PC-9 (cell line): ENCODE measurements around the gene CPS1. TPM values are rescaled to one million over a fixed set of nuclear protein-coding genes. Genes with fewer than 3 reads are reported as not detected.

Source experiments
- BruUV-seq: library from RNA; stranded (reverse); fragments of 400-500 nt; replicated peaks from 2 replicates; lab custom pipeline; 2021; lab: Mats Ljungman, UMichigan
- CTCF ChIA-PET: fragments of 300-600 bp; sonication (Branson Sonifier 250); formaldehyde crosslinking; loops from one replicate; lab custom pipeline; 2022; ENCODE audit warnings: antibody characterized with exemption; lab: Charles Lee
- POLR2A ChIA-PET: fragments of 300-600 bp; sonication (Branson Sonifier 250); formaldehyde crosslinking; loops from one replicate; lab custom pipeline; 2022; ENCODE audit warnings: antibody characterized with exemption; ENCODE audit not compliant: unreplicated experiment; lab: Charles Lee
- DNase-seq, 2 experiments: peaks; one replicate each; pipeline versions ENCODE4 v3.0.0 to v3.0.0-alpha.2; 2015 to 2022; ENCODE audit warnings: mixed read lengths in 1 of 2
- H2AFZ ChIP-seq: fragments of 200-600 bp; sonication (generic); 2 replicates; pipeline ENCODE4 v1.8.1; 2017; ENCODE audit warnings: antibody characterized with exemption
- H3F3A ChIP-seq: fragments of 200-600 bp; sonication (generic); 2 replicates; pipeline ENCODE4 v1.8.1; 2017; ENCODE audit warnings: antibody characterized with exemption, mild to moderate bottlenecking, low read depth; ENCODE audit not compliant: insufficient read depth
- H3K27ac ChIP-seq: fragments of 200-600 bp; sonication (generic); 2 replicates; pipeline ENCODE4 v1.6.1; 2016; ENCODE audit warnings: mixed run types
- H3K27me3 ChIP-seq: fragments of 200-600 bp; sonication (generic); 2 replicates; pipeline ENCODE4 v1.6.1; 2016; ENCODE audit warnings: low read depth, mixed run types; ENCODE audit not compliant: insufficient read depth
- H3K36me3 ChIP-seq: fragments of 200-600 bp; sonication (generic); 2 replicates; pipeline ENCODE4 v1.6.1; 2016; ENCODE audit warnings: low read depth, mixed run types
- H3K4me1 ChIP-seq: fragments of 200-600 bp; sonication (generic); replicated peaks from 2 replicates; pipeline ENCODE4 v1.6.1; 2016; ENCODE audit warnings: mixed run types; ENCODE audit not compliant: insufficient read depth
- H3K4me2 ChIP-seq: fragments of 200-600 bp; sonication (generic); 2 replicates; pipeline ENCODE4 v1.6.1; 2017; ENCODE audit warnings: mixed run types
- H3K4me3 ChIP-seq: fragments of 200-600 bp; sonication (generic); 2 replicates; pipeline ENCODE4 v1.6.1; 2016; ENCODE audit warnings: mixed run types
- H3K79me2 ChIP-seq: fragments of 200-600 bp; sonication (generic); 2 replicates; pipeline ENCODE4 v1.6.1; 2017; ENCODE audit warnings: low read depth, mixed run types
- H3K9me2 ChIP-seq: fragments of 200-600 bp; sonication (generic); 2 replicates; pipeline ENCODE4 v1.8.1; 2017; ENCODE audit warnings: mild to moderate bottlenecking; ENCODE audit not compliant: insufficient read depth
- H3K9me3 ChIP-seq: fragments of 200-600 bp; sonication (generic); 2 replicates; pipeline ENCODE4 v1.8.1; 2016; ENCODE audit warnings: low read depth; ENCODE audit not compliant: insufficient read depth
- H4K20me1 ChIP-seq: fragments of 200-600 bp; sonication (generic); 2 replicates; pipeline ENCODE4 v1.8.1; 2017; ENCODE audit not compliant: insufficient read depth
- EZH2 ChIP-seq: fragments of 200-600 bp; sonication (generic); IDR thresholded peaks from 2 replicates; pipeline ENCODE4 v1.8.0; 2017; ENCODE audit warnings: antibody characterized with exemption, low read depth
- intact Hi-C: fragments of 100-400 bp; cut with micrococcal nuclease; formaldehyde crosslinking; loops from one replicate; pipeline ENCODE4 v1.10.0; 2022; ENCODE audit not compliant: unreplicated experiment
- total RNA-seq: library from RNA; stranded (reverse); gene quantifications from 2 replicates; pipeline ENCODE4 v1.2.3, GENCODE V29; 2021
- TF ChIP-seq, protein P1 (sequence below): fragments of 200-600 bp; sonication (generic); conservative IDR thresholded peaks from 2 replicates; pipeline ENCODE4 v1.6.1; 2017; ENCODE audit warnings: mixed run types, antibody characterized with exemption, mild to moderate bottlenecking, moderate library complexity

CPS1 gene
- total RNA-seq, 1 experiment from 2014 or later, result 27.5 TPM

DNA sequence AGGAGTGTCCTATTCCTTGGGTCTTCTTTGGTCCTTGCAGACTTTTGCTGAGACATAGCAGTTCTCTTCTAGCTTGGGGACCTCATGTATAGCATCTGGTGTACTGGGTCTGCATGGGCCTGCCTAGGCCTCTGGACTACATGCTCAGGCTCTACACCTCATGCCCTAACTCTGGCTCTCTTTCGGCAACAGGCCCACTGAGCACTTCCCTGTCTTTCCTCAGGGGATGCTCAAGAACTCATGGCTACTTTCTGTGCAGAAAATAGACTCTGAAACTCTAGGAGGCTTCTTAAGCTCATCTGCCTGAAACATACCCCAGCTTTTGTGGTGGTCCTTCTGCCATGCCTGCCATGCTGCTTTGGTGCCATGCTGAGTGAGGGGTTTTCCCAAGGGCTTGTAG, 21.5 kb upstream of the CPS1 start:
- Histone ChIP-seq H3K9me3 (no peaks in the 10 kb centered on the region), H3F3A (no peaks in the 10 kb centered on the region), H3K4me3 (no peak overlapping the region), H3K27me3 (no peaks in the 10 kb centered on the region), H3K4me2 (no peak overlapping the region), H3K4me1 (no peaks in the 10 kb centered on the region), H3K9me2 (no peaks in the 10 kb centered on the region), H3K27ac (no peak overlapping the region), H4K20me1 (no peaks in the 10 kb centered on the region), H2AFZ (no peak overlapping the region), H3K36me3 (no peaks in the 10 kb centered on the region), H3K79me2 (no peaks in the 10 kb centered on the region)
- TF ChIP-seq EZH2, result no peak
- TF ChIP-seq, protein P1, sequence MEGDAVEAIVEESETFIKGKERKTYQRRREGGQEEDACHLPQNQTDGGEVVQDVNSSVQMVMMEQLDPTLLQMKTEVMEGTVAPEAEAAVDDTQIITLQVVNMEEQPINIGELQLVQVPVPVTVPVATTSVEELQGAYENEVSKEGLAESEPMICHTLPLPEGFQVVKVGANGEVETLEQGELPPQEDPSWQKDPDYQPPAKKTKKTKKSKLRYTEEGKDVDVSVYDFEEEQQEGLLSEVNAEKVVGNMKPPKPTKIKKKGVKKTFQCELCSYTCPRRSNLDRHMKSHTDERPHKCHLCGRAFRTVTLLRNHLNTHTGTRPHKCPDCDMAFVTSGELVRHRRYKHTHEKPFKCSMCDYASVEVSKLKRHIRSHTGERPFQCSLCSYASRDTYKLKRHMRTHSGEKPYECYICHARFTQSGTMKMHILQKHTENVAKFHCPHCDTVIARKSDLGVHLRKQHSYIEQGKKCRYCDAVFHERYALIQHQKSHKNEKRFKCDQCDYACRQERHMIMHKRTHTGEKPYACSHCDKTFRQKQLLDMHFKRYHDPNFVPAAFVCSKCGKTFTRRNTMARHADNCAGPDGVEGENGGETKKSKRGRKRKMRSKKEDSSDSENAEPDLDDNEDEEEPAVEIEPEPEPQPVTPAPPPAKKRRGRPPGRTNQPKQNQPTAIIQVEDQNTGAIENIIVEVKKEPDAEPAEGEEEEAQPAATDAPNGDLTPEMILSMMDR, result no peak
- ChIA-PET POLR2A (no interaction called here), CTCF (no interaction called here)
- intact Hi-C loops, result no loop called here
- BruUV-seq, result no TSS peak
- DNase-seq, result no peak

DNA sequence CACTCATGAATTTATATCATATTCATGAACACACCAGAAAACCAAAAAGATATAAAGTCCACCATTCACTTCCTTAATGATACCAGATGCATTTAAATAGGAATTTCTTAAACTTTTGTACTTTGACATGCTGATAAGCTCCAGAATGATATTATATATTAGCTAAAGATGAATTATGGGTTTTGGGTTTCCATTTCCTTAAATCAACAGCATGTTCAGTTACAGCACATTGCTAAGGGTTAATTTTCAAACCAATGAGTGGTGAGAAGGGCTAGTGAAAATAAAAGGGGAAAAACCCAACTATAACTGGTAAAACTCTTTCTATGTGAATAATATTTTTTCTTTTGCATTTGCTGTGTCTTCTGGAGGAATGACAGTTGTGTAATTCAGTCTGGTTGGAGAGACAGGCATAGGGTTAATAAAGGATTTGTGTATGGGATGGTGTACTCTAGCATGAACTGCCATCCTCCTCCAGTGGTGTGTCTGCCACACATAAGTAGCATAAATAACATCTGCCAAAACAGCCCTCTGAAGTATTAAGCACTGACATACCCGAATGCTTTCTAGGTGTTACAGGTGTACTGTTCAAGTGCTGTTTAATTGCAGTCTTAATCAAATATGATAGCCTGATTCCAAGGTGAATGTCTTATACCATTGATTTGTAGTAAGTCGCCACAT, 19.3 kb upstream of the CPS1 start:
- CTCF ChIA-PET, result no interaction called here
- no TSS peak for BruUV-seq

GRCh38 chr2:210539035-210539434, 17.4 kb upstream of the CPS1 start:
- DNase-seq, result no peak
- Histone ChIP-seq H3K4me2 (no peak overlapping the region), H2AFZ (no peak overlapping the region), H3K27me3 (no peaks in the 10 kb centered on the region), H3K9me3 (no peaks in the 10 kb centered on the region), H3K36me3 (no peaks in the 10 kb centered on the region), H3K9me2 (no peaks in the 10 kb centered on the region), H3F3A (no peaks in the 10 kb centered on the region), H3K27ac (no peak overlapping the region), H3K79me2 (no peaks in the 10 kb centered on the region), H3K4me3 (no peak overlapping the region), H4K20me1 (no peaks in the 10 kb centered on the region), H3K4me1 (no peaks in the 10 kb centered on the region)
- intact Hi-C loops, result no loop called here
- CTCF ChIA-PET, result no interaction called here
- TF ChIP-seq, protein P1, result no peak
- TF ChIP-seq EZH2, result no peak
- POLR2A ChIA-PET, result no interaction called here
- BruUV-seq, result no TSS peak

More for the DNA sequence above, 19.3 kb upstream of the CPS1 start:
- no peaks in the 10 kb centered on the region for H3K9me2 ChIP-seq
- H4K20me1 ChIP-seq, result no peaks in the 10 kb centered on the region
- TF ChIP-seq, protein P1, result no peak
- TF ChIP-seq EZH2, result no peak
- no peaks in the 10 kb centered on the region for H3F3A ChIP-seq
- H3K36me3 ChIP-seq, result no peaks in the 10 kb centered on the region
- no peak overlapping the region for H2AFZ ChIP-seq
- no peaks in the 10 kb centered on the region for H3K4me1 ChIP-seq
- POLR2A ChIA-PET, result no interaction called here
- H3K27ac ChIP-seq, result no peak overlapping the region
- H3K4me3 ChIP-seq, result no peak overlapping the region
- intact Hi-C loops, result no loop called here
- H3K4me2 ChIP-seq, result no peak overlapping the region
- no peak for DNase-seq
- no peaks in the 10 kb centered on the region for H3K9me3 ChIP-seq
- H3K27me3 ChIP-seq, result no peaks in the 10 kb centered on the region
- no peaks in the 10 kb centered on the region for H3K79me2 ChIP-seq
